ENCODE results near the gene FZD8.

The FZD8 gene

DNA sequence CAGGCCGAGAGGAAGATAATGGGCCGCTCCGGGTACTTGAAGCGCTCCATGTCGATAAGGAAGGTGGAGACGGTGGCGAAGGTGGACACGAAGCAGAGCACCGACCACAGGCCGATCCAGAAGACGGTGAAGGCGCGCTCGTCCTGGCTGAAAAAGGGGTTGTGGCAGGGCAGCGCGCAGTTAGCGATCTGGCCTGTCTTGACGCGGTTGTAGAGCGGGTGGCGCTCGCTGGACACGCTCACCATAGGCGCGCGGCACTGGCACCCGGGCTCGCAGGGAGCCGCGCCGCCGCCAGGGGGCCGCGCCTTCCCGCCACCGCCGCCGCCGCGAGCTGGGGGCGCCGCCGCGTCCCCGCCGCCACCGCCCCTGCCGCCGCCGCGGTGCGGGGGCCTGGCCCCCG, 1.6 kb downstream of the FZD8 start:
- peak; percentile 39 for DNase-seq

DNA sequence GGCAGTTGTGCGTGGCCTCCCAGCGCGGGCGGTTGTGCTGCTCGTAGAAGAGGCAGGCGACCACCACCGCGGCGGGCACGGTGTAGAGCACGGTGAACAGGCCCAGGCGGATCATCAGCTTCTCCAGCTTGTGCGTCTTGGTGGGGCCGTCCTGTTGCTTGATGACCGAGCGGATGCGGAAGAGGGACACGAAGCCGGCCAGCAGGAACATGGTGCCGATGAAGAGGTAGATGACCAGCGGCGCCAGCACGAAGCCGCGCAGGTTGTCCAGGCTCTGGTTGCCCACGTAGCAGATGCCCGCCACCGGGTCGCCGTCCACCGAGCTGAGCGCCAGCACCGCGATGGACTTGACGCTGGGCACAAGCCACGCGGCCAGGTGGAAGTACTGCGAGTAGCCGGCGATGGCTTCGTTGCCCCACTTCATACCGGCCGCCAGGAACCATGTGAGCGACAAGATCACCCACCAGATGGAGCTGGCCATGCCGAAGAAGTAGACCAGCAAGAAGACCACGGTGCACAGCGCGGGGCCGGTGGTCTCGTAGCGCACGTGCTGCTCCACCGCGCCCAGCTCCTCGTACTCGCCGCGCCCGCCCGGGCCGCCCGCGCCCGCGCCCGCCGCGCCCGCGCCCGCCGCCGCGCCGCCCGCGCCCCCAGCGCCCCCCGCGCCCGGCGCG, 2.2 kb downstream of the FZD8 start:
- DNase-seq = no peak

DNA sequence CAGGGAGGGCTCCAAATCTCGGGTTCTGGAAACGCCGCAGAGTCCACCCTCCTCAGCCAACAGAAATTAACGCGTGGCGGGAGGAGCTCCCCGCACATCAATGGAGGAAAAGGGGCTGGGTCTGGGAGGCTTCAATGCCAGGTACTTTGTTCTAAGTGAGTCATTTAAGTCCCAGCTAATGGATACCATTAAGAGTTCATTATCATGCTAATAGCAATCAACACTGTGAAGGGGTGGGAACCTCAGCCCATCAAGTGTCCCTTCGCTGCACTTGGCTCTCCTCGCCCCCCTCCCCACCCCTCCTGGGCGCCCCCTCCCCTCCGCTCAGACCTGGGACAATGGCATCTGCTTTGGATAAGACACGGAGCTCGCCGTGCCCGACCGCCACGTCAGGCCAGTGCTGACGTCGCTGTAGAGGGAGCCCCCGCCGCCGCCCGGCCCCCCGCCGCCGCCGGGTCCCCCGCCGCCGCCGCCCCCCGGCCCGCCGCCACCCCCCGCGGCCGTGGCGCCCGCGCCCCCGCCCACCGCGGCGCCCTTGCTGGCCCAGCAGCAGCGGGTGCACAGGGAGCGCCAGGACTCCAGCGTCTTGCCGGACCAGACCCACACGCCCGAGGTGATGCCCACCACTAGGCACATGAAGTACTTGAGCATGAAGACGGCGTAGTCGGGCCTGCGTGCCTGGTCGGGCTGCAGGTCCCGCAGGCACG, 2.9 kb downstream of the FZD8 start:
- no peak for DNase-seq

DNA sequence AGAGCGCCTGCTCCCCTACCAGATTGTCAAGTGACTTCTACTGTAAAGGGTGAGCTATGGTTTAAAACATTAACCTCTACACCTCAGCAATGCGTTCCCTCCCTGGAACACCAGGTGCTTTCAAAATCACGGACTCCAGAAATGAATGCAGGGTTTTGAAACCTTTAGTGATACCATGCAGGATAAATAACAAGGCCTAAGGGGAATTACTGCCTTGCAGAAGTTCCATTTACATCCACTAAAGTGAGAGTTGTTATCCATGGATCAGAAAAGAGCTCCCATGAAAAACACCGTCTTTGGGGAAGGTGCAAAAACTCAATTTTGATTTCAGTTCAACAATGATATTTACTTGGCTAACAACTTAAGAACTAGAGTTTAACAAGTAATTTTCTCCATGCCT, 4.0 kb downstream of the FZD8 start:
- no peak for DNase-seq

DNA sequence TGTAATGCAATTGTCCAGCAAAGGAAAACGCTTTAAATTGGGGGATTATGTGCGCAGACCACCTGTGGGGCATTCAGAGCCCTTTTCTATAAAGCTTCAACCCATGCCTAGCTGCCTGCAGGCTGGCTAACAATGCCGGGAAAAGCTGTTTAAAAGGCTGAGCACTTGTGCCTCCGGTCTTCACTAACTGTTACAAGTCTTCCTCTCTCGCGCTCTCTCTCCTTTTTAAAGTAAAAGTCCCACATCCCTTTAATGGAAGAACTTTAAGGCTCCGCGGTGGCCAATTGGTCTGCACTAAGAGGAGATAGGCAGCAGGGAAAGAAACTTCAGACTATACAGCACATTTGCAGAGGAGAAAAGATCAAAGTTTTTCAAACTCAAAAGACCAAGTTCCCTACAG, 4.6 kb downstream of the FZD8 start:
- DNase-seq = no peak

DNA sequence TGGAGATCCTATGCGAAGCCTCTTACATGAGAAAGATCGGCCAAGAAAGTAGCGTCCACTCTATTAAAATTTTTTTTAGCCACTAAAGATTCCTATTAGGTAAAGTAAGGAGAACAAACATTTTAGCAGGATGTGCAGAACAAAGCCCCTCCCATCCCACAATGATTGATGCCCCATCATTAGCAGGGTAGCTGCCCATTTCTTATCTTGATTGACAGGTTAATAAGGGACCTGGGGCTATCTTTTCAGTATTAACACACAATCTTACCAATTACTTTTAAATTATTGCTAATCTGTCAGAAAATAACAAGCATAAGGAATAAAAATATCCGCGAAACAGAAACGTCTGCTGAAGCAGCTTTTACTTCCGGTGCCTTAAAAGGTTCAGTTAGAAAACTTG, 5.1 kb downstream of the FZD8 start:
- DNase-seq = no peak

DNA sequence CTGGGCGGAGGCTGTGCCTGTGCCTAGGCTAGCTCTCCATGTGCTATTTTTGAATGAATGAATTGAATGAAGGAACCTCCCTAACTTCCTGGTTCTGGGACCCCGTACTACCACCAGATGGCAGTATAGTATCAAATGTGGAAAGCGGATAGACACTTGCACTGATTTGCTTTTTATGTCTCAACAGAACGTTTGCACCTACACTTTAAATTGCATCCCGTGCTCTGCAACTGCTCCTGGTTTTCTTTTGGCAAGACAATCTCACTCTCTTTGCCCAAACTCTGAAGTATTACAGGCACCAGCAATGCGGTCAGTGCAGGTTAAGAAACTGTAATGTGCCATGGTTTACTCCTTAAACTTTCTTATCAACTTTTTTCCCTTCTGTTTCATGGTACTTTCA, 6.5 kb downstream of the FZD8 start:
- peak; percentile 68 for DNase-seq

DNA sequence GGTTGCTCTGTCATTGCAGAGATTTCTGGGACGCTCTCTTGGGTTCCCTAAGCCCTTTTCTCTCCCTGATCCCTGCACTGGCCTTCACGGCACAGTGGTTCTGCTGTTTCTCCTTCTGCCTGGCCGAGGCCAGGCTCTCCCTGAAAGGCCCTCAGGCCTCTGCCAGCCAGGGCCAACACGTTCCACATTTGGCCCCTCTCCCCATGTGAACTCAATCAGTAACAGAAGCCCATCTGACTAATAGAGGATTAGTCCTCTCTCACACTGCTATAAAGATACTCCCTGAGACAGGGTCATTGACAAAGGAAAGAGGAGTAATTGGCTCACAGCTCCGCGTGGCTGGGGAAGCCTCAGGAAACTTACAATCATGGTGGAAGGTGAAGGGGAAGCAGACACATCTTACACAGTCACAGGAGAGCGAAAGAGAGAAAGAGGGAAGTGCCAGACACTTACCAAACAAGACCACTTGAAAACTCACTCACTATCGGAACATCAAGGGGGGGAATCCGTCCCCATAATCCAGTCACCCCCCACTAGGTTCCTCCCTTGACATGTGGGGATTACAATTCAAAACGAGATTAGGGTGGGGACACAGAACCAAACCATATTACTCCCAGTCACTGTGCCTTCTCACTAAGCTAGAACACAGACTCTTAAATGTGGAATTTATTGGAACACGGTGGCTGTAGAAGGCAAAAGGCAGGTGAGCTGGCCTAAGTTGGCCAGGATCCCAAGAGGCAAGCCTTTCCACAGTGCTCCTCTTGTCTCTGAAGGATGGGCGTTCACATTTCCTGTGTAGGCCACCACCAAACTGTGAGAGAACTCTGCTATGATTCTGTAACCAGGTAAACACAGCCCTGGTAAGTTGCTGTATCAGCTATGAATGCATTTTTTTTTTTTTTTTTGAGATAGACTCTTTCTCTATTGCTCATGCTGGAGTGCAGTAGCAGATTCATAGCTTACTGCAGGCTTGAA, 8.8 kb downstream of the FZD8 start:
- DNase-seq = no peak

DNA sequence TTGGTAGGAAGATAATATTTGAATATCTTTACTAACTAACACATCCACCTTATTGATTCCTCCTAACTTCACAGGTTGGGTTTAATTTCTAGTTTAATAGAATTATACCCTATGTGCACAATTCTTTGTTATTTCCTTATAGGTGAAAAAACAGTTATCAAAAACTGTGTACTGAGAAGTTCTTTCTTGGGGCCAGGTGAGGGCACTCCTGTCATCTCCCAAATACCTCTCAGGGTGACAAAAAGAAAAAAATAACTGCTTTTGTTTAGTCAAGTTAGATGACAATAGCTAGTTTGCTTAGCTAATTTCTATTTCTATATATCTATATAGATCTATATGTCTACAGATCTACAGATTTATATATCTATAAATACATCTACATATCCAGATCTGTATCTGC, 10.1 kb downstream of the FZD8 start:
- DNase-seq = no peak

DNA sequence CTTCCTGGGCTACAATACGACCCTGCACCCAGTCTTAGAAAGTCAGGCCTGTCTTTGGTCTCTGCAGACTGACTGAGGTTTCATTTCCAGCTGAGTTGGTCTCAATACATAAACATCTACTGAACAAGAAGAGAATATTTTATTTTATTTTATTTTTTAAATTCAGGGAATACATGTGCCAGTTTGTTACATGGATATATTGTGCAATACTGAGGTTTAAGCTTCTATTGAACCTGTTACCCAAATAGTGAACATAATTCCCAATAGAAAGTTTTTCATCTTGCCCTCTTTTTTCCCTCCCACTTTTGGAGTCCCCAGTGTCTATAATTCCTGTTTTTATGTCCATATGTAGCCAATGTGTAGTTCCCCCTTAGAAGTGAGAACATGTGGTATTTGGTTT, 10.7 kb downstream of the FZD8 start:
- no peak for DNase-seq

DNA sequence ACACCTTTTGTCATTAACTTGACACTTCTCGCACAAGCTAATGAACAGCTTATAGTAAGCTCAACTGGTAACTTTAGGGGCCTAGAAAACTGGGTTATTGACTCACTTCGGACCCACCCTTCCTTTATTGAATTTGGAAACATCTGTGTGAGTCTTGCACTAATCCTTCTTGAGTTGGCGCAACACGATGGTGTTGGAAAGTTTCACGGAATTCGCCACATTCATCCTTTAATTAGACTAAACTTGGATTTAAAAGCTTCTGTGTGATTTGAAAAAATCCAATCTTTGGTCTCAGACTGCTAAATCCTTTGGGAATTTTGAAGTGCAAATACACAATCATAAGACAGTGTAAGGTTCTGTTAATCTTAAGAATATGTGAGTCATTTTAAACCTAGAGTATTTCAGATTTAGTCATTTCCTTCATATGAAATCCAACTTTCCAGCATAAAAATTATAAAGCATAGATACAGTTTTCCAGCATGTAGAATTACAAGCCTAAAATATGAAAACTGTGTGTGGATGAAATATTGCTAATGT, 15.1 kb downstream of the FZD8 start:
- DNase-seq = no peak

DNA sequence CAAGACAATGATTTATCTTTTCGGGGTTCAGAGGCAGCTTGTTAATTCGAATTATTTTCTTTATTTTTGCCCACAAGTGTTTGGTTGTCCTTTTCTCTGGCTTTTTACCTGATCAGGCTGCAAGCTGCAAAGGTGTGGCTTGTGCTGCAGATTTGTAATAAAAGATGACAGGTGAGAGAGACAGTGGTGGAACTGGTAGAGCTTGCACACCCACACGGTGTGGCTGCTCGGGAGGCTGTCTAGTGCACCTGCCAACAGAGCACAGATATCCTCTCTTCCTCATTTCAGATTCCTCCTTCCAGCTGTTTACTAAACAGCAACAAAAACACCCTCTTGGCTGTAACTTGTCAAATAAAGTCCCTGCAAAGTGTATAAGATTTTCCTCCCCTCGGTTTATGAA, 27.8 kb downstream of the FZD8 start:
- no peak for DNase-seq

DNA sequence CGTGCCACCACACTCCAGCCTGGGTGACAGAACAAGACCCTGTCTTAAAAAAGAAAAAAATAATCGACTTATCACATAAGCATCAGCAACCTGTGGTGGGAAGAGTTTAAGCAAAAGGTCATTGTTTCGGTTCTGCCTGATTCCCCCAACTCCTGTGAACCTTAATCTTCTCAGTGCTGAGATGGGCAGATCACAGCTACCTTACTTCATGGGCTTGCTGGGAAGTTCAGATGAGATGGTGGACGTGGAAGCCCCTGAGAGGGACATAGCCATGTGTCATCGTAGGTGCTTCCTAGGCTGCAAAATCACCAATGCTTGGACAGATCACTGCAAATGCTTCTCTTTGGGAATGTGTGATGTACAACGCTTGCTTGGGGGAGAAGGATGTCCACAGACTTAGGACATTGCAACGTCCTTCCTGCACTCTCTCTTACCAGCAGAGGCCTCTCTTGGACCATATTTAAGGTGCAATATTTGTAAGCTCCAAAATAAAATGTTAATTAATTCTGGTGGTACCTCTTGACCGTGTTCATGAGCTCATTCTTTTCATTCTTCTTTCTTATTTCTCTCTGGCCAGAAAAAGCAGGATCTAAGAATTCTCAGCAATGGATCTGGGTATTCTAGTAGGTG, 28.4 kb downstream of the FZD8 start:
- DNase-seq = no peak

DNA sequence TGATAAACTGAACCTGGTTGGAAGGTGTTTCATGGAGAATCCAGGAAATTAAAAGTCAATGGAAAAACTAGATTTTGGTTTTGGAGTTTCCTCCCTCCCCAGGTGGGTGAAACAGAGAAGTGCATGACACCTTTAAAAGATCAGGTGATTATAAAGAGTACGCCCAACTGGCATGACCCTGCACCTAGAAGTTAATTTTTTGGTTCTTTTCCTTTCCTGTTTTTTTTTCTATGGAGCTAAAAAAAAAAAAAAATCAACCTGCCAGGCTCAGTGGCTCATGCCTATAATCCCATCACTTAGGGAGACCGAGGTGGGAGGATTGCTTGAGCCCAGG, 29.0 kb downstream of the FZD8 start:
- no peak for DNase-seq

DNA sequence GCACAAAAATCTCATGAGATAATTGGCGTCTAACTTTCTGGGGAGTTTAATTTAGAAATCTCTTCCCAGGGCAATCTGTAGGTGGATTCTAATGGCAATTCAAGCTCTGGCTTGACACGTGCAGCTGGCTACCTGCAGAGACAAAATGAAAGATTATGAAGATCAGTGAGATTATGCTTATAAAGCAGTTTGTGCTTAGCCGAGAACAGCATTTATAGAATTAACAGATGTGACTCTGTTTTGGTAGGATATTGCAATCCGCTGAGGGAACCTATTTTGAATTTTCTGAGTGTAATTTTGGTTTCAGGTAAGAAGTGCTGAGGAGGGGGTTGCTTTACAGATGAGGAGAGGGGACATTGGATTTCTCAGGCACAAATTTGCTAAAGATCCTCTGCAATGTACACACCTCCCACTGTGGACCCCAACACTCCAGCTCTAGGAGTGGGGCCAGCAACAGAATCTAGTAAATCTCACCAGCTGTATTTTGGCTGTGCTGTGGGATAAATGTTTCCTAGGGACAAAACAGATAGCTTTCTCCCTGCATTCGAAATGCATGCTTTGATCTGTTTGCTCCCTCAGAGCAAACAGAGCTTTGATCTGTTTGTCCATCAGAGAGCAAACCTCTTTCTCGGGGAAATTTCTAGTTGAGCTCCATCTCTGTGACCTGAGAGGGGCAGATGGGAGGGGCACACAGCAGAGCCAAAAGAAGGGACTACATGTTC, 29.6 kb downstream of the FZD8 start:
- no peak for DNase-seq

DNA sequence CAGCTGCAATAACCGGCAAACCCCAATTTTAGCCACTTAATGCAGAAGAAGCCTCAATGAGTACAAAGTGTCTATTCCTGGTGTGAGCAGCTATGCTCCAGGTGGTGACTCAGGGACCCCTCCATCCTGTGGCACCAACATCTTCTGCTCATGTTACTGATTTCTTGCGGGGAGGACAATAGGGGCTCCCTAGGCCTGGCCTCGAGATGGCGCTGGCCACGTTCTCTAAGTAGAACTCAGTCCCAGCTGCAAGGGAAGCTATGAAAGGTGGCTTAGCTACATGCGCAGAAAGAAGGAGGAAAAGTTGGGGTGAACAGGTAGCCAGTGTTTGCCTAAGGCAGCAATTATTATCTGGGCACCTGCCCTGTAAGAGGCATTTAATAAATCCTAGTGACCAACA, 30.3 kb downstream of the FZD8 start:
- no peak for DNase-seq

DNA sequence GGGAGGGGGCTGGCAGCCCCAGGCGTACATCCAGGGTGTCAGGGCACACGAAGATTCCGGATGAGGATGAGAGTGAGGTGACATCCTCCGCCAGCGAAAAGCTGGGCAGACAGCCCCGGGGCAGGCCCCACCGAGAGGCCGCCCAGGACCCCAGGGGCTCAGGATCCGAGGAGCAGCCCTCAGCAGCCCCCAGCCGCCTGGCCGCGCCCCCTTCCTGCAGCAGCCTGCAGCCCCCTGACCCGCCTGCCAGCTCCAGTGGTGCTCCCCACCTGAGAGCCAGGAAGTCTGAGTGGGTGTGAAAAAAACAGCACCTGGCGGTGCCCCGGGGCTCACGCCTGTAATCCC, 33.8 kb downstream of the FZD8 start:
- no peak for DNase-seq

DNA sequence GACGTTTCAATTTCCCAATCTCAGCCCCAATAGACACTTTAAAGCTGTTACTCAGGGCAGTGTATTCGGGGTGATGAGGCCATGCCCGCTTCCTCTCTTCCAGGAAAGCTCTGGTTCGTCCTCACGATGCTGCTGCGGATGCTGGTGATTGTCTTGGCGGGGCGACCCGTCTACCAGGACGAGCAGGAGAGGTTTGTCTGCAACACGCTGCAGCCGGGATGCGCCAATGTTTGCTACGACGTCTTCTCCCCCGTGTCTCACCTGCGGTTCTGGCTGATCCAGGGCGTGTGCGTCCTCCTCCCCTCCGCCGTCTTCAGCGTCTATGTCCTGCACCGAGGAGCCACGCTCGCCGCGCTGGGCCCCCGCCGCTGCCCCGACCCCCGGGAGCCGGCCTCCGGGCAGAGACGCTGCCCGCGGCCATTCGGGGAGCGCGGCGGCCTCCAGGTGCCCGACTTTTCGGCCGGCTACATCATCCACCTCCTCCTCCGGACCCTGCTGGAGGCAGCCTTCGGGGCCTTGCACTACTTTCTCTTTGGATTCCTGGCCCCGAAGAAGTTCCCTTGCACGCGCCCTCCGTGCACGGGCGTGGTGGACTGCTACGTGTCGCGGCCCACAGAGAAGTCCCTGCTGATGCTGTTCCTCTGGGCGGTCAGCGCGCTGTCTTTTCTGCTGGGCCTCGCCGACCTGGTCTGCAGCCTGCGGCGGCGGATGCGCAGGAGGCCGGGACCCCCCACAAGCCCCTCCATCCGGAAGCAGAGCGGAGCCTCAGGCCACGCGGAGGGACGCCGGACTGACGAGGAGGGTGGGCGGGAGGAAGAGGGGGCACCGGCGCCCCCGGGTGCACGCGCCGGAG, 34.4 kb downstream of the FZD8 start:
- no peak for DNase-seq

DNA sequence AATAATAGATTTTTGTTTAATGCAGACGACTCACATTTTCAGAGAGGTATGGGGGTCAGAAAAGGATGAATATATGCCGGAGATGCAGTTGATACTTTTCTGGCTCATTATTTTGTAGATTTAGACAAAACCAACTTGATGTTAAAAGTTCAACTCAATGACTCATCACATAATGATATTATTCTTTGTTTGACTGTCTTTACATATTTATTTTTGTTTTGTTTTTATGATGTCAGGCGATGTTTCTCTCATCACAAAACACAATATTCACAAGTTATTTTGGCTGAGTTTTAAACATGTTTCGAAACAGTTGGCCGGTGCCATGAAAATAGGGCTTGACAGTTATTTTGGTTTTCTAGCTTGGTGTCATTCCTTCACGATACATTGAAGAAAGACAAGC, 35.7 kb downstream of the FZD8 start:
- DNase-seq = no peak

DNA sequence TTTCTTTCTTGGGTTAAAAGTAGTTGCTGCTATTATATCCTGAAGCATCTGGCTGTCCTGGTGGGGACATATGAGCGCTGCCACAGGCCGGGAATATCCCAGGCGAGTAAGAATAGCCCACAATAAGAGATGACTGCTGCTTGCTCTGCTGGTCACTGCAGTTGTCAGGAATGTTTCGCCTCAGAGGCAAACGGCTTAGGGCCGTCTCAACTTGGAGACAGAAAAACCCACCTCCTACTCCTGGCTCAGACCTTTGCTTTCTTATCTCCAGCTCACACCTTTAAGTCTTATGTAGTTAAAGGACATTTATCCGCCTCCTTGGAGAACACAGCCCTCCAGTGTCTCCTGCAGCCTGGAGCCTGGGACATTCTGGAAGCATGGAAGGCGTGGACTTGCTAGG, 36.9 kb downstream of the FZD8 start, which contains the start of gene GJD4:
TSS of gene GJD4 (plus strand) at position 151 of the 400 bp plus-strand sequence. CDS start at position 378, 227 bp downstream.
- DNase-seq = no peak

DNA sequence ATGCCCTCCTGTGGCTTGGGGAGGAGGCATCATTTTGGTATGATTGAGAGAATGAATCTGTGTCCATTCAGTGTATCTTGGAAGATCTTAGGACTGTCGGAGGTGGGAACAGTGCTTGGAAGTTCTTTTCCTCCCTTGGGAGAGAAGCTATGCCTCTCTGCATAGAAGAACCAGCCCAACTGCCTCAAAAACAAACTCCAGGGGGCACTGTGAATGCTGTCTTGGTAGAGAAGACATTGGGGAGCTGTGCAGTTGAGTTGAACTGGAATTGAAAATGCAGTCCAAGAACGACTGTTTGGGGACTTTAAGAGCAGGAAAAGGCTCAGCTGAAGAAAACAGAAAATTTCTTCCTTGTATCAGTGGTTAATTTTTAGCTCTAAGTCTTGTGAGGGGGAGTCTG, 41.9 kb downstream of the FZD8 start:
- no peak for DNase-seq

Data from amniotic stem cell (primary cell).